ENCODE measurements around the gene CD47.

- TF ChIP-seq POLR2AphosphoS5 (IDR thresholded peaks at IDR 0.05; ENCODE audit: low read depth, low read length), result no peak
- no peak for TF ChIP-seq SIN3A (IDR thresholded peaks at IDR 0.05; ENCODE audit: borderline replicate concordance, insufficient read depth, low read length)
- no peak for TF ChIP-seq TAF1 (IDR thresholded peaks at IDR 0.05; ENCODE audit: borderline replicate concordance, insufficient read depth, low read length)
- no peak for TF ChIP-seq REST (IDR thresholded peaks at IDR 0.05; ENCODE audit: insufficient read depth in 1 of 2, low read depth in 2 of 2, low read length in 2 of 2)
- no peak for TF ChIP-seq FOXP2 (optimal IDR thresholded peaks at IDR 0.05; ENCODE audit: borderline replicate concordance, extremely low read depth, extremely low read length, insufficient read depth)
Observed at GRCh38 chr3:108103886-108104797, 13.3 kb upstream of the CD47 start.
